Measurements from ENCODE around the gene CEP164. TPM values are rescaled to one million over a fixed set of nuclear protein-coding genes. Genes with fewer than 3 reads are reported as not detected.

The CEP164 gene
- 30.9 TPM for polyA plus RNA-seq (2013, experiment 1 of 2)
- polyA plus RNA-seq (2013, experiment 2 of 2): 29.7 TPM

DNA sequence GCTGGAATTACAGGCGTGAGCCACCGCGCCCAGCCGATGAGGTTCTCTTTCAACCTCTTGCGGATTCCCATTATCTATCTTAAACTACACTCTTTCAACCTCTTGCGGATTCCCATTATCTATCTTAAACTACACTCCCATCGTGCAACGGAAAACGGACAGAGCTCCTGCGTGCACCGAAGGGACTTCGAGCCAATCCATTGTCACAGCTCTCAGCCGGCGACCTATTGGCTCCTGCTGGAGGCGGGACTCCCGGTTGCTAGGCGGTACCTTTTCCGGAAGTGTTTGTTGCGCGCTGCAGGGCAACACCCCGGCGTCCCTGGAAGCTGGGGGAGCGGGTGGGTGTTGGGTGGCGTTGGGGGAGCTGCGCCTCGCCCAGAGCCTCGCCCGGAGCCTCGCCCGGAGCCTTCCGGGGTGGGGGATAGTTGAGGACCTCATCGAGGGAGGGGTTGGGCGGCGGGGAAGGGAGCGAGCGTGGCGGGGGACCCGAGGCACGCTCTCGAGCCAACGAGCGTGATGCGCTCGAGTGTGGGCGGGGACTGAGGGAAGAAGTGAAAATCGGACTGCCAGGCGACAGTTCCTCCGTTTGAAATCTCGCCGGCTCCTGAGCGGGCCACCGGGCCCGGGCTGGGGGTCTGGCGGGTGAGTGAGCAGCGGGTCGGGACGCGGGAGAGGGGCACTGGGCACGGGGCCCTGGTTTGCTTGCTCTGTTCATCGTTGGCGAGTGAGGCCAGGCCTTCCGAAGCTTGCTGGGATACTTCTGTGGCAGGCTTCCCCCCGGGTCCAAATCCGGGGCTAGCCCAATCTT lies at the start of gene CEP164:
Gene CEP164 (plus strand): TSS at position 288 of the 808 bp plus-strand sequence. CDS start 10,733 bp downstream, outside the sequence.
- WGBS, 2 donors (ENCODE audit: extremely low coverage in 2 of 2, insufficient read length in 2 of 2, insufficient replicate concordance in 1 of 2): no CpG with 5 or more reads among the region's 64 CpGs

DNA sequence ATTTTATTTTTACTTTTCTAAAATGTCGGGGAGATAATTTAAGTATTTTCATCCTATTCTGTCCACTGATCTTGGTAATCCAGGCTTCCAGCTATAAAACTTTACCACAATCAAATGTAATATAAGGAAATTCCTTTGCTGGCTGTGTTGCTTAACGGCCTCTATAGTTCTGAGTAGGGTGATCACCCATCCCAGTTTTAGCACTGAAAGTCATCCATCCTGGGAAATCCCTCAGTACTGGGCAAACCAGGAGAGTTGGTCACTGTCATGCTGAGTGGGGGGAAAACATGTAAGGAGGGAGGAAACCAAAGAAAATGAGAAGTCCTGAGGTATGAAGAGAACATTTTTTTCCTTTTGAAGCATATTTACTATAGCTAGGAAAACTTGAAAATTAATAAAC lies 49.3 kb upstream of the CEP164 start:
- Histone ChIP-seq H3K9ac (ENCODE audit: low read depth, low read length, poor library complexity) (no peak overlapping the region), H3K23ac (ENCODE audit: low read depth, low read length, poor library complexity) (no peak overlapping the region), H2AK5ac (ENCODE audit: low read depth, low read length) (no peak overlapping the region), H3K14ac (ENCODE audit: low read length) (no peak overlapping the region), H4K91ac (ENCODE audit: low read depth, low read length, poor library complexity) (no peak overlapping the region), H3K4me1 (ENCODE audit: control insufficient read depth in 2 of 2, insufficient read depth in 1 of 2, low read depth in 1 of 2, low read length in 2 of 2) (no peaks in the 10 kb centered on the region), H3K36me3 (replicated peaks in 1 of 2; ENCODE audit: control insufficient read depth in 2 of 2, insufficient read depth in 2 of 2, low read length in 2 of 2) (peaks cover 15 to 72% of the 10 kb centered on the region in 2 donors), H3K27me3 (ENCODE audit: control insufficient read depth in 3 of 3, insufficient read depth in 3 of 3, low read depth in 1 of 3, low read length in 3 of 3) (no peaks in the 10 kb centered on the region), H2BK120ac (ENCODE audit: low read depth, low read length) (no peak overlapping the region), H3K18ac (ENCODE audit: low read length) (no peak overlapping the region), H3K79me1 (ENCODE audit: low read depth, low read length) (peaks cover 2% of the 10 kb centered on the region), H3K27ac (replicated peaks; ENCODE audit: low read length) (no peak overlapping the region), H3K4me2 (ENCODE audit: insufficient read depth, low read length, poor library complexity, severe bottlenecking) (no peak overlapping the region), H2BK5ac (ENCODE audit: low read length) (no peak overlapping the region), H2BK12ac (ENCODE audit: low read length) (no peak overlapping the region), H4K8ac (ENCODE audit: low read depth, low read length) (no peak overlapping the region), H3K9me3 (replicated peaks in 1 of 2; ENCODE audit: control insufficient read depth in 2 of 2, insufficient read depth in 1 of 2, low read depth in 1 of 2, low read length in 2 of 2) (no peaks in the 10 kb centered on the region), H2AFZ (ENCODE audit: low read length) (no peak overlapping the region), H3K4ac (ENCODE audit: low read length) (no peak overlapping the region), H2BK15ac (ENCODE audit: low read length) (no peak overlapping the region), H3K4me3 (ENCODE audit: low read length in 2 of 2) (no peak overlapping the region)
- no CpG with 5 or more reads among the region's 2 CpGs for WGBS, 2 donors (ENCODE audit: extremely low coverage in 2 of 2, insufficient read length in 2 of 2, insufficient replicate concordance in 1 of 2)
- no peak for DNase-seq (ENCODE audit: low spot score)

More for the DNA sequence above, at the start of gene CEP164:
- H3K9me3 ChIP-seq (replicated peaks in 1 of 2; ENCODE audit: control insufficient read depth in 2 of 2, insufficient read depth in 1 of 2, low read depth in 1 of 2, low read length in 2 of 2): peaks cover 0 to 1% of the 10 kb centered on the region in 2 donors
- peak within 1 kb of the TSS; percentile 82 for H4K8ac ChIP-seq (ENCODE audit: low read depth, low read length)
- no peak within 1 kb of the TSS for H2BK12ac ChIP-seq (ENCODE audit: low read length)
- peak within 1 kb of the TSS; percentile 100 for H2AFZ ChIP-seq (ENCODE audit: low read length)
- peak within 1 kb of the TSS; percentile 66 for H2BK5ac ChIP-seq (ENCODE audit: low read length)
- H3K4me2 ChIP-seq (ENCODE audit: insufficient read depth, low read length, poor library complexity, severe bottlenecking): peak within 1 kb of the TSS; percentile 76
- no peak within 1 kb of the TSS for H3K27ac ChIP-seq (replicated peaks; ENCODE audit: low read length)
- H3K36me3 ChIP-seq (replicated peaks in 1 of 2; ENCODE audit: control insufficient read depth in 2 of 2, insufficient read depth in 2 of 2, low read length in 2 of 2): no peaks in the 10 kb centered on the region
- H3K4me3 ChIP-seq (ENCODE audit: low read length in 2 of 2): peak within 1 kb of the TSS; percentile 65 to 89
- H3K27me3 ChIP-seq (ENCODE audit: control insufficient read depth in 3 of 3, insufficient read depth in 3 of 3, low read depth in 1 of 3, low read length in 3 of 3): no peaks in the 10 kb centered on the region
- H3K23ac ChIP-seq (ENCODE audit: low read depth, low read length, poor library complexity): peak within 1 kb of the TSS; percentile 85
- peaks cover 1% of the 10 kb centered on the region for H3K79me1 ChIP-seq (ENCODE audit: low read depth, low read length)
- H3K9ac ChIP-seq (ENCODE audit: low read depth, low read length, poor library complexity): peak within 1 kb of the TSS; percentile 84
- no peak within 1 kb of the TSS for H3K4ac ChIP-seq (ENCODE audit: low read length)
- H2BK120ac ChIP-seq (ENCODE audit: low read depth, low read length): no peak within 1 kb of the TSS
- H3K18ac ChIP-seq (ENCODE audit: low read length): peak within 1 kb of the TSS; percentile 85
- H4K91ac ChIP-seq (ENCODE audit: low read depth, low read length, poor library complexity): no peak within 1 kb of the TSS
- no peak within 1 kb of the TSS for H2AK5ac ChIP-seq (ENCODE audit: low read depth, low read length)
- no peak within 1 kb of the TSS for H2BK15ac ChIP-seq (ENCODE audit: low read length)
- H3K4me1 ChIP-seq (ENCODE audit: control insufficient read depth in 2 of 2, insufficient read depth in 1 of 2, low read depth in 1 of 2, low read length in 2 of 2): peaks cover 0 to 3% of the 10 kb centered on the region in 2 donors
- no peak within 1 kb of the TSS for H3K14ac ChIP-seq (ENCODE audit: low read length)
- peak; percentile 90 for DNase-seq (ENCODE audit: low spot score)

DNA sequence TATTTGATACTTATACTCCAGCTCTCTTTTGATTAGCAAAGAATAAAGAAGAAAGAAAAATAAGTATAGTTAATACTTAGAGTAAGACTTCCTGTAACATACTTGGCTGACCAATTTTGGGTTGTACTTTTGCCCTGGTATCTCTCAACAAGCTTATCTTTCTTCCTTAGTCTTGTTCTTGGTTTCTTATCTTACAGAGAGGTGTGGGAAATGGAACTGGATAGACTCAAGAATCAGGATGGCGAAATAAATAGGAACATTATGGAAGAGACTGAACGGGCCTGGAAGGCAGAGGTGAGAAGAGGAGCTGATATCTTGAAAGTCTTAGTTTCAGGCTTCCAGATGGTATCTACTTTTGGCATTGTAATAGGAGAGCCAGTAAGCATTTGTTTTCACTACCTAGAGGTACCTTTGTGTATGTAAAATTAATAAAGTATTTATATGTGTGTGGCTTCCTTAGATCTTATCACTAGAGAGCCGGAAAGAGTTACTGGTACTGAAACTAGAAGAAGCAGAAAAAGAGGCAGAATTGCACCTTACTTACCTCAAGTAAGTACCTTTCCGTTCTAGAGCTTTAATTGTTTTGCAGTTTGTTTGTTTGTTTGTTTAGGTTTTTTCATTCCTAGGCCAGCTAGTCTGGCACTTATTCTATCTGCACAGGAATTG lies 47.8 kb upstream of the CEP164 start:
- Histone ChIP-seq H4K91ac (ENCODE audit: low read depth, low read length, poor library complexity) (no peak overlapping the region), H3K4me1 (ENCODE audit: control insufficient read depth in 2 of 2, insufficient read depth in 1 of 2, low read depth in 1 of 2, low read length in 2 of 2) (no peaks in the 10 kb centered on the region), H3K4me3 (ENCODE audit: low read length in 2 of 2) (no peak overlapping the region), H3K4me2 (ENCODE audit: insufficient read depth, low read length, poor library complexity, severe bottlenecking) (no peak overlapping the region), H2AK5ac (ENCODE audit: low read depth, low read length) (no peak overlapping the region), H2BK12ac (ENCODE audit: low read length) (no peak overlapping the region), H2AFZ (ENCODE audit: low read length) (no peak overlapping the region), H3K79me1 (ENCODE audit: low read depth, low read length) (peaks cover 2% of the 10 kb centered on the region), H3K9ac (ENCODE audit: low read depth, low read length, poor library complexity) (no peak overlapping the region), H3K9me3 (replicated peaks in 1 of 2; ENCODE audit: control insufficient read depth in 2 of 2, insufficient read depth in 1 of 2, low read depth in 1 of 2, low read length in 2 of 2) (no peaks in the 10 kb centered on the region), H3K14ac (ENCODE audit: low read length) (no peak overlapping the region), H3K27me3 (ENCODE audit: control insufficient read depth in 3 of 3, insufficient read depth in 3 of 3, low read depth in 1 of 3, low read length in 3 of 3) (no peaks in the 10 kb centered on the region), H3K4ac (ENCODE audit: low read length) (no peak overlapping the region), H3K36me3 (replicated peaks in 1 of 2; ENCODE audit: control insufficient read depth in 2 of 2, insufficient read depth in 2 of 2, low read length in 2 of 2) (peaks cover 22 to 79% of the 10 kb centered on the region in 2 donors), H2BK120ac (ENCODE audit: low read depth, low read length) (no peak overlapping the region), H4K8ac (ENCODE audit: low read depth, low read length) (no peak overlapping the region), H3K23ac (ENCODE audit: low read depth, low read length, poor library complexity) (no peak overlapping the region), H2BK5ac (ENCODE audit: low read length) (no peak overlapping the region), H3K27ac (replicated peaks; ENCODE audit: low read length) (no peak overlapping the region), H3K18ac (ENCODE audit: low read length) (no peak overlapping the region), H2BK15ac (ENCODE audit: low read length) (no peak overlapping the region)
- no CpG with 5 or more reads among the region's 4 CpGs for WGBS, 2 donors (ENCODE audit: extremely low coverage in 2 of 2, insufficient read length in 2 of 2, insufficient replicate concordance in 1 of 2)
- no peak for DNase-seq (ENCODE audit: low spot score)

- H3K4me1 ChIP-seq (ENCODE audit: control insufficient read depth in 2 of 2, insufficient read depth in 1 of 2, low read depth in 1 of 2, low read length in 2 of 2): no peaks in the 10 kb centered on the region
- DNase-seq (ENCODE audit: low spot score): no peak
- no peaks in the 10 kb centered on the region for H3K9me3 ChIP-seq (replicated peaks in 1 of 2; ENCODE audit: control insufficient read depth in 2 of 2, insufficient read depth in 1 of 2, low read depth in 1 of 2, low read length in 2 of 2)
- peaks cover 2% of the 10 kb centered on the region for H3K79me1 ChIP-seq (ENCODE audit: low read depth, low read length)
- no peak overlapping the region for H2BK5ac ChIP-seq (ENCODE audit: low read length)
- no peak overlapping the region for H3K18ac ChIP-seq (ENCODE audit: low read length)
- no peak overlapping the region for H2AFZ ChIP-seq (ENCODE audit: low read length)
- H3K4ac ChIP-seq (ENCODE audit: low read length): no peak overlapping the region
- no peak overlapping the region for H4K8ac ChIP-seq (ENCODE audit: low read depth, low read length)
- no peak overlapping the region for H2BK12ac ChIP-seq (ENCODE audit: low read length)
- H2BK15ac ChIP-seq (ENCODE audit: low read length): no peak overlapping the region
- peaks cover 29 to 79% of the 10 kb centered on the region in 2 donors for H3K36me3 ChIP-seq (replicated peaks in 1 of 2; ENCODE audit: control insufficient read depth in 2 of 2, insufficient read depth in 2 of 2, low read length in 2 of 2)
- no peak overlapping the region for H3K4me3 ChIP-seq (ENCODE audit: low read length in 2 of 2)
- H3K4me2 ChIP-seq (ENCODE audit: insufficient read depth, low read length, poor library complexity, severe bottlenecking): no peak overlapping the region
- H3K9ac ChIP-seq (ENCODE audit: low read depth, low read length, poor library complexity): no peak overlapping the region
- no peak overlapping the region for H2AK5ac ChIP-seq (ENCODE audit: low read depth, low read length)
- no peak overlapping the region for H3K27ac ChIP-seq (replicated peaks; ENCODE audit: low read length)
- no peak overlapping the region for H3K14ac ChIP-seq (ENCODE audit: low read length)
- H2BK120ac ChIP-seq (ENCODE audit: low read depth, low read length): no peak overlapping the region
- no CpG with 5 or more reads among the region's 6 CpGs for WGBS, 2 donors (ENCODE audit: extremely low coverage in 2 of 2, insufficient read length in 2 of 2, insufficient replicate concordance in 1 of 2)
- no peak overlapping the region for H3K23ac ChIP-seq (ENCODE audit: low read depth, low read length, poor library complexity)
- no peaks in the 10 kb centered on the region for H3K27me3 ChIP-seq (ENCODE audit: control insufficient read depth in 3 of 3, insufficient read depth in 3 of 3, low read depth in 1 of 3, low read length in 3 of 3)
- no peak overlapping the region for H4K91ac ChIP-seq (ENCODE audit: low read depth, low read length, poor library complexity)
Measured at GRCh38 chr11:117281159-117281558, 46.5 kb upstream of the CEP164 start.
